GM18858 (cell line): ENCODE results near the gene CDH13.

Source experiments
- ATAC-seq: cut with Tn5 transposase; IDR thresholded peaks from one replicate; pipeline ENCODE4 v1.9.1; 2021; ENCODE audit not compliant: unreplicated experiment

The CDH13 gene

GRCh38 chr16:82735673-82736091, 108.9 kb downstream of the CDH13 start:
- ATAC-seq, result no peak

DNA sequence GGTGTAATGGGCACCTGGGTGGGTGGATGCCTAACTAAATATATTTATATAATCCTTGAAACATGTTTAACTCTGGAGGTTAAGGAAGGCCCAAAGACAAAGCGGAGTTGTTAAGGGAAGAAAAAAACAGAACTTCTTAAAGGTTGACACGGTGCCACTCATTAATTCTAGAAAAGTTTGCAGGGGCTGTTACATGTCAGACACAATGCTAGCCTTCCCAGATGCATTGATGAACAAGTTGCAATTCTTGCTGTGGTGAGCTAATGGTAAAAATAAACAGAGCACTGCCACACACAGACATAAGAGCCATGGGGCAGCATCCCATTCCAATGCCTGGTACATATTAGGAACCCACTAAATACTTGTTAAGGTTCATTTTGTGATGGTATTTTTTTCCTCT, 109.5 kb downstream of the CDH13 start:
- ATAC-seq, result no peak

DNA sequence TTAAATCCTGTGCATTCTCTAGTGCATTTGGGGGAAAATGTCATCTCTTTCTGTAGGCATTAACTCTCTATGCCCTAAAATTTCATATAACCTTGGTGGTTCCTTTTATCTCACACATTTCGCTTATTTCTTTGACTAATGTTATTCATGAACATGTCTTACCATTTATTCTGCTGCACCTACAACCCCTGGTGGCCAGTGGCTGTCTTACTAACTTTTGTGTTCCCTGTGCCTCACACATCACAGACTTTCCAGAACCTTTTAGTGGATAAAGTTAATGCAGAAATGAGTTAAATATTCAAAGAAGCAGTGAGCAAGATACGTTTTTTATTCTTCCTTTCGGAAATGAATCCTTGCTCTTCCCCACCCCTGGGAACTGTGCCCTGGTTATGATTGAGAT, 111.9 kb downstream of the CDH13 start:
- ATAC-seq, result no peak

DNA sequence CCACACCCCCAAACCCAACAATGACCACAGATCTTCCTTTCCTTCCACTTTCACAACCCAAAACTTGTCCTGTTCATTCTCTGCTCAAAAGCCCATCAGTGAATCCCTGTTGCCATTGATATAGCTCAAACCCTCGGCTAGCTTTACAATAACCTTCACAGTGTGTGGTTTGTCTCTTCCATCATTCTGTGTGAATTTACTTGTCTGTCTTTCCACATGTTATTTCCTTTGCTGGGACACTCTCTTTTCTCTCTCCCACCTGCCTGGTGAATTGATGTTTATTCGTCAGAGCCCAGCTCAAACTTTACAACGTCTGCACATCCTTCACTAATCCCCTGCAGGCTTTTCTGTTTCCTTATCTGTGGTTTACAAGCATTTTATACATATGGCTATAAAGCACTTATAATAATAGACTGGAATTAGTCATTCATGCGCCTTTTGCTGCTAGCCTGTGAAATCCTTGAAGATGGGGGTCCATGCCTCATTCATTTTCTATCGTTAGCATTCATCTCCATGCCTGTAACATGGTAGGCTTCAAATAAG, 114.4 kb downstream of the CDH13 start:
- ATAC-seq, result no peak

- ATAC-seq, result no peak
These were observed 118.2 kb downstream of the CDH13 start for GRCh38 chr16:82744958-82745357.

DNA sequence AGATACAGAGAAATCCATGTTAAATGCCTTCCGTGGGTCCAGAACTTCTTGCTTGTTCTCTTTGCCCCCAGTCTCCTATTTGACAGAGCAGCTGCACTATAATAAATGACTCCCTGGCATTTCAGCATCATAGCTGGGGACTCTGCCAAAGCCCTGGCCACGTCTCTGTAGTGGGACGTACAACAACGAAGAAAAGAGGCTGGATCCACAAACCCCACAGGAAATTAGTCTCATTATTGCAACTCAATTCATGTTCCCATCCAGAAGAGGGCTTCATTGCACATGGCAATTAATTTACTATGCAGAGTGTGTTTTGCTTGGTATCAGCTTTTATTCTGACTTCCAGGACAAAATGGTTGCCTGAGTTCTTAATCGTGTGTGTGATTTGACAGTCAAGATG, 121.3 kb downstream of the CDH13 start:
- no peak for ATAC-seq

- no peak for ATAC-seq
These were observed 123.3 kb downstream of the CDH13 start for GRCh38 chr16:82750068-82750467.

GRCh38 chr16:82751020-82751419, 124.3 kb downstream of the CDH13 start:
- no peak for ATAC-seq

DNA sequence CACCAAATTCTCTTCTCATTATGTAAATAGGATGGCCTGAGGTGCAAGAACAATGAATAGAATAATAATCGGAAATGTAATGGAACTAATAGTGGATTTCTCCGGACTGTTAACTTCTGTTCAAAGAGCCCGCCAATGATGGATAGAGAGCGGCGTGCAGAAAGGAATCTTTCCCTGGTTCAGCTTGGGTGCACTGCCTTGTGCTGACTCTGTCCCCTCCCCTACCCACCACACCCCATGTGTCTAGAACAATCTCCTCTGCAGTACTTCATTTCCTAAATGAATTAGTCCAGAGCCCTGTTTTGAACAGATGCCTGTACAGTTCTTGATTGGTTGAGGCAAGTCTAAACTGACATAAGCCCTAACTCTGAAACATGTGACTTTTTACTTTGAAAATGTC, 125.4 kb downstream of the CDH13 start:
- no peak for ATAC-seq

GRCh38 chr16:82753821-82754220, 127.1 kb downstream of the CDH13 start:
- ATAC-seq, result no peak

DNA sequence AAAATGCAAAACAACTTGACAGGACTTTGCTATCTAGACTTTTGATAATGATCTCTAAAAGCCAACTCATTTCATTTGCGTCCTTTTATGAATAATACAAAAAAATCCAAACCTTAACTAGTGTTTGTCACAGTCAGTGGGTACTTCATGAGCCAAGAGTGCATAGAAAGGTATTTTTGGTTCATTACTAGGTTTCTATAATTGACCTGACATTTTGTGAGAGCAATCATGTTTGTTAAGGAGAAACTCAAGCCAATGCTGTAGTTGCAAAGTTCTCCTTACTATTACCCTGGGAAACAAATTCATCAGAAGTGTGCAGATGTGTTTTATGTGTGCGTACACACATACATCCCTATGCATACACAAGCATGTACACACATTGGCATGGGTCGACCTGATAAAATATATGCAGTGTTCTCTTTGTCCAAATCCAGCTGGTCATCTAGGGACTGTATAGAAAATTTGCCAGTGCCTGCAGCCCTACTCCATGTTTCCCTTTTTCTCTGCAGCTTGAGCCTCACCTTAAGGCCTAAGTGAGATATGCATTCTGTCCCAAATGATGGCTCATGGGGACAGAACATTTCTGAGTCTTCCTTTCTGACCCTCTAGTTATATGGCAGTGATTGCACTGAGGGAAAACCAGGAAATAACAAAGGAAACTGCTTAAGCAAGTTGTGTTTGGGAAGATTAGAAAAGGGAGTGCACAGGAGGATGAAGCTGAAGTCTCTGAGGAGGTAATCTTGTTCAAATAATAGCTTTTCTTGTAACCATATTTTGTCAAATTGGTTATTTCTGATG, 128.1 kb downstream of the CDH13 start:
- no peak for ATAC-seq

- ATAC-seq, result no peak
These were observed 129.0 kb downstream of the CDH13 start for GRCh38 chr16:82755570-82756282.

- ATAC-seq, result no peak
These were observed 129.5 kb downstream of the CDH13 start for GRCh38 chr16:82756283-82756599.

GRCh38 chr16:82758406-82758805, 131.6 kb downstream of the CDH13 start:
- ATAC-seq, result no peak

GRCh38 chr16:82758904-82759303, 132.1 kb downstream of the CDH13 start:
- no peak for ATAC-seq

DNA sequence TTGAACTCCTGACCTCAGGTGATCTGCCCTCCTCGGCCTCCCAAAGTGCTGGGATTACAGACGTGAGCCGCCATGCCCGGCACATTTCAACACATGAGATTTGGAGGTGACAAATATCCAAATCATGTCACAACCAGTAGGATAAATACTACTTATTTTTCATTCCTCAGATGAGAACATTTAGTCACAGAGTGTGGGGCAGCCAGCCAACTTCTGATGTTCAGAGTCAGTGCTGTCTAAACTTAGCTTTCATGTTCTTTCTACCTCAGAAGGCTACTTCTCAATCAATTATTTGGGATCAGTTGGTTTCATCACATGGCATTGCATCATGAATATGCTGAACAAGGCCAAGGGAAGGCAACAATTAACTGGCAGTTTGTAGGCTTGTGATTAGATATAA, 134.5 kb downstream of the CDH13 start:
- no peak for ATAC-seq

- ATAC-seq, result no peak
These were observed 135.1 kb downstream of the CDH13 start for GRCh38 chr16:82761858-82762257.

GRCh38 chr16:82763371-82763770, 136.6 kb downstream of the CDH13 start:
- ATAC-seq, result no peak

- no peak for ATAC-seq
These were observed 140.4 kb downstream of the CDH13 start for GRCh38 chr16:82767198-82767597.

DNA sequence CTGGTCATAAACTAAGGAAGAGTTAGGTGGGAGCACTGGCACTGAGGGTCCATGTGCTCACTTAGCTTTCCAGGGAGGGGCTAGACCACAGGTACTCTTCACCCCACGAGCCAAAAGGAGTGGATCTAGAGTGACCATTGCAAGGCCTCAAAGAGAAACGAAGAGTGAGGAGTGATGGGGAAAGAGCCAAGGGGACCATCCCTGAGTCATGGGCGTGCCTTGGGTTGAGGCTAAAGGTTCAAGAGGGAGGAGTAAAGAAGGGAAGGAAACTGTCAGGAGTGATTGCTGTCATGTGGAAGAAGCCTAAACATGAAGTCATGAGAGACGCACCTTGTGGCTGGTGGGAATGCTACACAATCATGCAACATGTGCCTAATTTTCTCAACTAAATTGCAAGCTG, 141.0 kb downstream of the CDH13 start:
- ATAC-seq, result no peak

DNA sequence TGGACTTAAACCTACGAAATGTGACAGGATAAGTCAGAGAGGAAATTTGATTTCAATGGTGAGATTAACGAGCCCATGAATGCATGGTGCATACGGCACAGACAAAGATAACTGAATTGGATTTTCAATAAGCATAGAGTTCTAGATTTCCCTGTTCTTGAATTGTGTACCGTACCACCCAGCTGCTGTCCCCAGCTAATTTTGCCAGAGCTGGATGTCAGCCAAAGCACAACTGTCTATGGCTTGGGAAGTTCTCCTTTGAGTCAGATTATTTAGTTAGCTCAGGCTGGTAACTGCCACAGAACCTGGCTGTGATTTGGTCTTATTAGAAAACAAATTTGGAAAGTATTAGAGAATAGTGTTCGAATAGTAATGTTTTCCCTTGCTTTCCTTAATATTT, 143.1 kb downstream of the CDH13 start:
- ATAC-seq, result no peak

- no peak for ATAC-seq
These were observed 145.4 kb downstream of the CDH13 start for GRCh38 chr16:82772215-82772614.
